HEK293 (cell line): ENCODE measurements around the gene SLC26A6.

Experiments used
- CTCF ChIA-PET: fragments of 350-600 bp; formaldehyde crosslinking; extraction: SDS; loops from one replicate; lab custom pipeline; 2021; ENCODE audit warnings: antibody characterized with exemption; lab: Yijun Ruan, JAX
- POLR2A ChIA-PET: fragments of 300-600 bp; formaldehyde crosslinking; extraction: SDS; loops from one replicate; lab custom pipeline; 2020; ENCODE audit warnings: antibody characterized with exemption, inconsistent platforms; lab: Yijun Ruan, JAX
- H3K27ac ChIP-seq: fragments of 200-500 bp; sonication (Bioruptor generic); 2 replicates; pipeline ENCODE4 v1.5.1; 2014; ENCODE audit warnings: low read depth, low read length, control low read depth, inconsistent platforms; ENCODE audit errors: extremely low read depth
- H3K36me3 ChIP-seq, 2 experiments: fragments of 200-500 bp in 1 of 2; sonication (Bioruptor generic) in 1 of 2; 1 replicate in 1 of 2; 2 replicates in 1 of 2; pipeline ENCODE4 v1.5.1; 2014 to 2017; ENCODE audit warnings: inconsistent platforms in 2 of 2, low read length in 2 of 2; ENCODE audit not compliant: control insufficient read depth in 2 of 2, insufficient read depth in 1 of 2
- H3K4me1 ChIP-seq: fragments of 200-500 bp; sonication (Bioruptor generic); 2 replicates; pipeline ENCODE4 v1.5.1; 2014; ENCODE audit warnings: mild to moderate bottlenecking, low read length, inconsistent platforms; ENCODE audit not compliant: control insufficient read depth, insufficient read depth
- H3K4me3 ChIP-seq: 2 replicates; pipeline ENCODE4 v1.5.1; 2011; ENCODE audit warnings: low read depth, mild to moderate bottlenecking, control low read depth, low read length, moderate library complexity
- H3K9me3 ChIP-seq: fragments of 200-500 bp; sonication (Bioruptor generic); 2 replicates; pipeline ENCODE4 v1.5.1; 2014; ENCODE audit warnings: low read depth, low read length, inconsistent platforms; ENCODE audit not compliant: control insufficient read depth, insufficient read depth
- GLIS2 ChIP-seq: fragments of 450-650 bp; formaldehyde crosslinking; IDR thresholded peaks from 2 replicates; pipeline ENCODE4 v1.5.1; 2016; ENCODE audit warnings: missing biosample characterization, missing genetic modification characterization
- KLF9 ChIP-seq: fragments of 450-650 bp; formaldehyde crosslinking; IDR thresholded peaks from 2 replicates; pipeline ENCODE4 v1.5.1; 2016; ENCODE audit warnings: missing biosample characterization, missing genetic modification characterization, low read depth
- PRDM1 ChIP-seq: fragments of 450-650 bp; formaldehyde crosslinking; IDR thresholded peaks from 2 replicates; pipeline ENCODE4; 2016; ENCODE audit warnings: missing biosample characterization, missing genetic modification characterization
- SP2 ChIP-seq: fragments of 450-650 bp; formaldehyde crosslinking; IDR thresholded peaks from 2 replicates; pipeline ENCODE4 v1.5.1; 2016; ENCODE audit warnings: missing biosample characterization, missing genetic modification characterization
- ZBTB8A ChIP-seq: fragments of 450-650 bp; formaldehyde crosslinking; IDR thresholded peaks from 2 replicates; pipeline ENCODE4 v1.5.1; 2016; ENCODE audit warnings: missing biosample characterization, missing genetic modification characterization
- ZFP69B ChIP-seq: fragments of 450-650 bp; formaldehyde crosslinking; IDR thresholded peaks from 2 replicates; pipeline ENCODE4 v1.5.1; 2016; ENCODE audit warnings: missing biosample characterization, missing genetic modification characterization
- ZNF24 ChIP-seq: fragments of 450-650 bp; formaldehyde crosslinking; IDR thresholded peaks from 2 replicates; pipeline ENCODE4 v1.5.1; 2016; ENCODE audit warnings: missing biosample characterization, missing genetic modification characterization
- ZNF292 ChIP-seq: fragments of 450-650 bp; formaldehyde crosslinking; IDR thresholded peaks from 2 replicates; pipeline ENCODE4 v1.5.1; 2016; ENCODE audit warnings: low read depth, missing biosample characterization, missing genetic modification characterization, borderline replicate concordance
- ZNF302 ChIP-seq: fragments of 450-650 bp; formaldehyde crosslinking; IDR thresholded peaks from 2 replicates; pipeline ENCODE4 v1.5.1; 2016; ENCODE audit warnings: missing biosample characterization, missing genetic modification characterization, low read depth
- ZNF600 ChIP-seq: fragments of 450-650 bp; formaldehyde crosslinking; IDR thresholded peaks from 2 replicates; pipeline ENCODE4 v1.5.1; 2016; ENCODE audit warnings: missing biosample characterization, missing genetic modification characterization
- ZSCAN18 ChIP-seq: fragments of 450-650 bp; formaldehyde crosslinking; IDR thresholded peaks from 2 replicates; pipeline ENCODE4 v1.5.1; 2016; ENCODE audit warnings: missing biosample characterization, missing genetic modification characterization
- TF ChIP-seq, protein P1 (sequence below): fragments of 450-650 bp; formaldehyde crosslinking; IDR thresholded peaks from 2 replicates; pipeline ENCODE4 v1.5.1; 2016; ENCODE audit warnings: missing biosample characterization, missing genetic modification characterization
- TF ChIP-seq, protein P2 (sequence below): fragments of 450-650 bp; formaldehyde crosslinking; IDR thresholded peaks from 2 replicates; pipeline ENCODE4 v1.5.1; 2016; ENCODE audit warnings: missing biosample characterization, missing genetic modification characterization, low read depth
- TF ChIP-seq, protein P3 (sequence below): fragments of 450-650 bp; formaldehyde crosslinking; IDR thresholded peaks from 2 replicates; pipeline ENCODE4 v1.5.1; 2016; ENCODE audit warnings: missing biosample characterization, missing genetic modification characterization, borderline replicate concordance

The SLC26A6 gene

GRCh38 chr3:48664929-48665328 lies 29.7 kb upstream of the SLC26A6 start:
- ChIA-PET POLR2A (interaction anchor here (0.7 to 2.1 kb wide), 2 partner anchors 9 to 662 kb away, joined by 3 to 12 read pairs; no protein-coding TSS in a partner anchor), CTCF (interaction anchor here (0.6 to 2.0 kb wide), 5 partner anchors 9 to 427 kb away, joined by 3 to 13 read pairs (median 3); no protein-coding TSS in a partner anchor)
- TF ChIP-seq ZNF600 (tag by site-specific recombination) = peak; percentile 42; the same call in 1 of the 2 replicates
- peak; percentile 44; the same call in 1 of the 2 replicates for TF ChIP-seq PRDM1 (tag by site-specific recombination)
- TF ChIP-seq, protein P1, sequence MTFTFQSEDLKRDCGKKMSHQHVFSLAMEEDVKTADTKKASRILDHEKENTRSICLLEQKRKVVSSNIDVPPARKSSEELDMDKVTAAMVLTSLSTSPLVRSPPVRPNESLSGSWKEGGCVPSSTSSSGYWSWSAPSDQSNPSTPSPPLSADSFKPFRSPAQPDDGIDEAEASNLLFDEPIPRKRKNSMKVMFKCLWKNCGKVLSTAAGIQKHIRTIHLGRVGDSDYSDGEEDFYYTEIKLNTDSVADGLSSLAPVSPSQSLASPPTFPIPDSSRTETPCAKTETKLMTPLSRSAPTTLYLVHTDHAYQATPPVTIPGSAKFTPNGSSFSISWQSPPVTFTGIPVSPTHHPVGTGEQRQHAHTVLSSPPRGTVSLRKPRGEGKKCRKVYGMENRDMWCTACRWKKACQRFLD (tag by site-specific recombination) = no peak
- H3K4me3 ChIP-seq = no peak overlapping the region
- H3K9me3 ChIP-seq = no peaks in the 10 kb centered on the region
- H3K4me1 ChIP-seq = no peaks in the 10 kb centered on the region
- H3K36me3 ChIP-seq = peaks cover 0 to 1% of the 10 kb centered on the region in 2 experiments; a peak in 2 of 3 replicates
- H3K27ac ChIP-seq = no peak overlapping the region

GRCh38 chr3:48664313-48664644 lies 29.0 kb upstream of the SLC26A6 start:
- no peaks in the 10 kb centered on the region for H3K4me1 ChIP-seq
- H3K9me3 ChIP-seq = no peaks in the 10 kb centered on the region
- CTCF ChIA-PET = interaction anchor here (0.6 to 2.0 kb wide), 7 partner anchors 10 to 196 kb away, joined by 3 to 13 read pairs (median 3); no protein-coding TSS in a partner anchor
- POLR2A ChIA-PET = interaction anchor here (0.6 to 3.4 kb wide), 5 partner anchors 10 to 765 kb away, joined by 3 to 13 read pairs (median 4); partner anchors contain the start of genes NCKIPSD, NICN1 and SLC26A6
- TF ChIP-seq KLF9 (tag by site-specific recombination) = no peak
- no peak for TF ChIP-seq ZBTB8A
- TF ChIP-seq ZFP69B = no peak
- TF ChIP-seq, protein P2, sequence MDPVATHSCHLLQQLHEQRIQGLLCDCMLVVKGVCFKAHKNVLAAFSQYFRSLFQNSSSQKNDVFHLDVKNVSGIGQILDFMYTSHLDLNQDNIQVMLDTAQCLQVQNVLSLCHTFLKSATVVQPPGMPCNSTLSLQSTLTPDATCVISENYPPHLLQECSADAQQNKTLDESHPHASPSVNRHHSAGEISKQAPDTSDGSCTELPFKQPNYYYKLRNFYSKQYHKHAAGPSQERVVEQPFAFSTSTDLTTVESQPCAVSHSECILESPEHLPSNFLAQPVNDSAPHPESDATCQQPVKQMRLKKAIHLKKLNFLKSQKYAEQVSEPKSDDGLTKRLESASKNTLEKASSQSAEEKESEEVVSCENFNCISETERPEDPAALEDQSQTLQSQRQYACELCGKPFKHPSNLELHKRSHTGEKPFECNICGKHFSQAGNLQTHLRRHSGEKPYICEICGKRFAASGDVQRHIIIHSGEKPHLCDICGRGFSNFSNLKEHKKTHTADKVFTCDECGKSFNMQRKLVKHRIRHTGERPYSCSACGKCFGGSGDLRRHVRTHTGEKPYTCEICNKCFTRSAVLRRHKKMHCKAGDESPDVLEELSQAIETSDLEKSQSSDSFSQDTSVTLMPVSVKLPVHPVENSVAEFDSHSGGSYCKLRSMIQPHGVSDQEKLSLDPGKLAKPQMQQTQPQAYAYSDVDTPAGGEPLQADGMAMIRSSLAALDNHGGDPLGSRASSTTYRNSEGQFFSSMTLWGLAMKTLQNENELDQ = no peak
- no peak for TF ChIP-seq ZNF24 (tag by site-specific recombination)
- TF ChIP-seq ZNF292 (tag by site-specific recombination) = no peak
- TF ChIP-seq GLIS2 (tag by site-specific recombination) = no peak
- no peak for TF ChIP-seq ZNF302 (tag by site-specific recombination)
- TF ChIP-seq, protein P3, sequence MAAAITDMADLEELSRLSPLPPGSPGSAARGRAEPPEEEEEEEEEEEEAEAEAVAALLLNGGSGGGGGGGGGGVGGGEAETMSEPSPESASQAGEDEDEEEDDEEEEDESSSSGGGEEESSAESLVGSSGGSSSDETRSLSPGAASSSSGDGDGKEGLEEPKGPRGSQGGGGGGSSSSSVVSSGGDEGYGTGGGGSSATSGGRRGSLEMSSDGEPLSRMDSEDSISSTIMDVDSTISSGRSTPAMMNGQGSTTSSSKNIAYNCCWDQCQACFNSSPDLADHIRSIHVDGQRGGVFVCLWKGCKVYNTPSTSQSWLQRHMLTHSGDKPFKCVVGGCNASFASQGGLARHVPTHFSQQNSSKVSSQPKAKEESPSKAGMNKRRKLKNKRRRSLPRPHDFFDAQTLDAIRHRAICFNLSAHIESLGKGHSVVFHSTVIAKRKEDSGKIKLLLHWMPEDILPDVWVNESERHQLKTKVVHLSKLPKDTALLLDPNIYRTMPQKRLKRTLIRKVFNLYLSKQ (tag by site-specific recombination) = no peak
- no peak for TF ChIP-seq ZSCAN18 (tag by site-specific recombination)
- no peak for TF ChIP-seq SP2 (tag by site-specific recombination)
- H3K27ac ChIP-seq = no peak overlapping the region
- no peak overlapping the region for H3K4me3 ChIP-seq
- H3K36me3 ChIP-seq = no peaks in the 10 kb centered on the region; a peak in 1 of 3 replicates
